Epithelial cell of esophagus (primary cell): Measurements from ENCODE around the gene NUDT22.

Experiments
- DNase-seq: peaks from one replicate; pipeline ENCODE4 v3.0.0; 2010; ENCODE audit warnings: low read depth
- H3K4me3 ChIP-seq: 2 replicates; pipeline ENCODE4 v1.5.1; 2011; ENCODE audit warnings: mild to moderate bottlenecking, low read length, control low read depth
- CTCF ChIP-seq: IDR thresholded peaks from 2 replicates; pipeline ENCODE4 v1.5.1; 2011; ENCODE audit warnings: low read depth, mild to moderate bottlenecking, low read length, control low read depth, inconsistent platforms; ENCODE audit not compliant: insufficient read depth; ENCODE audit errors: missing control alignments

Gene NUDT22

DNA sequence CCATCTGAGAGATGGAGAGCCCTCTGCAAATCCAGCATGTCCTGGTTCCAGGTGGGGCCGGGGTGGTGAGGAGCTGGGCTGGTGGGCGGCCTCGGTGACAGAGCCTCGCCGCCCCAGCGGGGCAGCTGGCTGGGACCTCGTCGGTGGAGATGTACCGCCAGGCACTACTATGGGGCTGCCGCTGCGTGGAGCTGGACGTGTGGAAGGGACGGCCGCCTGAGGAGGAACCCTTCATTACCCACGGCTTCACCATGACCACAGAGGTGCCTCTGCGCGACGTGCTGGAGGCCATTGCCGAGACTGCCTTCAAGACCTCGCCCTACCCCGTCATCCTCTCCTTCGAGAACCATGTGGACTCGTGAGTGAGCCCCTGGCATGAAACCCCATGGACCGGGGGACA lies 32.3 kb downstream of the NUDT22 start:
- H3K4me3 ChIP-seq: no peak overlapping the region
- DNase-seq: no peak
- no peak for TF ChIP-seq CTCF

- TF ChIP-seq CTCF: no peak
- no peak overlapping the region for H3K4me3 ChIP-seq
Observed at GRCh38 chr11:64258946-64259532, 33.0 kb downstream of the NUDT22 start.

DNA sequence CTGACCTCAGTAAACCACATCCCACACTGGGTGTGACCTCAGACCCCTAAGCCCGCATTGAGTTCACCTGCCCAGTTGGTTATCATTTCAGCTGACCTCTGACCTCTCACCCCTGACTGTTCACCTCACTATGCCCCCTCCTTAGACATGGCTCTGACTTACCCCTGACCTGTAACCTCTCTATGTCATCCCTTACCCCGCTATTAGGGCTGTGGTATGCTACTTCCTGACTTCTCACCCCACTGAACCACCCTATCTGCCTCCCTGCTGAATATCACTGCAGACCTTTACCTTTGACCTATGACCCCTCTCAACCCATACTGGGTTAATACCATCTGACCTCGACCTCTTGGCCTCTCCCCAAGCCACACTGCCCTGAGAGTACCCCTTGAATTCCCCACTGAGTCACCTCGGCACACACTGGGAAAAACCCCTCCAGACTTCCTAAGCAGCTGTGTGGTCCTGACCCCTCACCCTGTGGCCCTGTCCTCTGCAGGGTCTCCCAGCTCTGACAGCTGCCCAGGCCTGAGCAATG lies 33.5 kb downstream of the NUDT22 start:
- H3K4me3 ChIP-seq: no peak overlapping the region

More at GRCh38 chr11:64258946-64259532, 33.0 kb downstream of the NUDT22 start:
- no peak for DNase-seq

DNA sequence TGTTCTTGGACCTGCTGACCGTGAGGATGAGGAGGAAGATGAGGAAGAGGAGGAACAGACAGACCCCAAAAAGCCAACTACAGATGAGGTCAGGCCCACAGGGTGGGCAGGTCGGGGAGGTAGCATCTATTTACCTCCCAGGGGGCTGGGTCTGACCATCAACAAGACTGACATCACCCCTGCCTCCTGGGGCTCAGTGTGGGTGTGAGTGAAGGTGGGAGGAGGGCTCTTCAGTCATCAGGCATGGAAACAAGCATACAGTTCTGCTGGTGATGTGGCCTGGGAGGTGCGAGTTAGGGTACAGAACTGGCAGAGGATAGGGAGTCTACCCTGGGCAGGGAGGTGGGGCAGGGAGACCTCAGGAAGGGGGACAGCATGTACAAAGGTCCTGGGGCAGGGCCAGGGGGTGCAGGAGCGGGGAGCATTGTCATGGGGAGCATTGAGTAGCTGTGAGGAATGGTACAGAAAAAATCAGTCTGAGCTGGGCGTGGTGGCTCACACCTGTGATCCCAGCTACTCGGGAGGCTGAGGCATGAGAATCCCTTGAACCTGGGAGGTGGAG lies 34.2 kb downstream of the NUDT22 start:
- TF ChIP-seq CTCF: no peak
- H3K4me3 ChIP-seq: no peak overlapping the region
- no peak for DNase-seq

More for the DNA sequence above, 33.5 kb downstream of the NUDT22 start:
- DNase-seq: no peak
- TF ChIP-seq CTCF: no peak

DNA sequence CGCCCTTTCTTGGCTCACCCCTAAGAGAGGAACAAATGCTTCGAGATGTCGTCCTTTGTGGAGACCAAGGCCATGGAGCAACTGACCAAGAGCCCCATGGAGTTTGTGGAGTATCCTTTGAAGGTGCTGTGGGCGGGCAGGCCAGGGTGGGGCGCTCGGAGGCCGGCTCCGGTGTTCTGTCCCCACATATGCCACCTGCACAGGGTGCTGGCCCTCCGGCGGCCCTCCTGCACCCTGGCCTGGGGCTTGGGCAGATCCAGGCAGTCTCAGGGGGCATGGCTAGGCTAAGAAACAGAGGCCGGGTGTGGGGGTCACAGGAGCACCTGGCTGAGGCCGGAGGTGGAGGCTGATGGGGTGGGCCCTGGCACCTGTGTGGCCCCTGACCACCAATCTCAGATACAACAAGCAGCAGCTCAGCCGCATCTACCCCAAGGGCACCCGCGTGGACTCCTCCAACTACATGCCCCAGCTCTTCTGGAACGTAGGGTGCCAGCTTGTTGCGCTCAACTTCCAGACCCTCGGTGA lies 35.5 kb downstream of the NUDT22 start:
- no peak overlapping the region for H3K4me3 ChIP-seq
- TF ChIP-seq CTCF: no peak
- DNase-seq: no peak

DNA sequence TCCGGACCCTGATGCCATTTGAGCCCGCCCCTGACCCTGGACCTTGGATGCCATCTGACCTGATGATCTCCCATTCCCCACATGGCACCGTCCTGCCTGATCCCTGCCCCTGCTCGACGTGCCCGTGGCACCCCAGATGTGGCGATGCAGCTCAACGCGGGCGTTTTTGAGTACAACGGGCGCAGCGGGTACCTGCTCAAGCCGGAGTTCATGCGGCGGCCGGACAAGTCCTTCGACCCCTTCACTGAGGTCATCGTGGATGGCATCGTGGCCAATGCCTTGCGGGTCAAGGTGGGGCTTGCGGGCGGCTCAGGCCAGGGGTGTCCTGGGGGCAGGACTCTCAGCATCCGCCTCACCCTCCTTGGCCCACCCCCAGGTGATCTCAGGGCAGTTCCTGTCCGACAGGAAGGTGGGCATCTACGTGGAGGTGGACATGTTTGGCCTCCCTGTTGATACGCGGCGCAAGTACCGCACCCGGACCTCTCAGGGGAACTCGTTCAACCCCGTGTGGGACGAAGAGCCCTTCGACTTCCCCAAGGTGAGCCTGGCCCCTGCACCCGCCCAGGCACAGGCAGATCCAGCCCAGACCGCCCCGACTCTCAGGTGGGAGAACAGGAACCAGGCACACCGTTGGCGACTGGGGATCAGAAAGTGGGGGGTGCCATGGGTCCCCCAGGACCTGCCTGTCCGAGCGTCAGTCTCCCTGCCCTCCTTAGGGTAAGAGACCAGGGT lies 36.4 kb downstream of the NUDT22 start:
- no peak for DNase-seq
- no peak overlapping the region for H3K4me3 ChIP-seq
- no peak for TF ChIP-seq CTCF
